HCT116 (cell line): ENCODE measurements around the gene TMEM205. TPM values are rescaled to one million over a fixed set of nuclear protein-coding genes. Genes with fewer than 3 reads are reported as not detected.

Source experiments
- ATAC-seq: fragments of 200-7000 bp; cut with Tn5 transposase; 2 replicates; pipeline ENCODE4 v1.9.1; 2020; ENCODE audit warnings: mild to moderate bottlenecking, moderate library complexity
- BruUV-seq: library from RNA; stranded (reverse); fragments of 400-500 nt; replicated peaks from 2 replicates; lab custom pipeline; 2021; lab: Mats Ljungman, UMichigan
- CTCF ChIA-PET: fragments of 300-600 bp; sonication (Branson Sonifier 250); formaldehyde crosslinking; loops from one replicate; lab custom pipeline; 2021; ENCODE audit warnings: antibody characterized with exemption; lab: Charles Lee
- POLR2A ChIA-PET: fragments of 300-600, 350-600 bp; sonication (Branson Sonifier 250); formaldehyde crosslinking; loops from one replicate; lab custom pipeline; 2021; ENCODE audit warnings: antibody characterized with exemption; lab: Charles Lee
- RAD21 ChIA-PET, 2 experiments: fragments of 300-600 bp; sonication (Branson Sonifier 250); formaldehyde crosslinking; loops; one replicate each; lab custom pipeline; 2023; ENCODE audit warnings: low total read pairs in 2 of 2; ENCODE audit not compliant: uncharacterized antibody in 2 of 2, unreplicated experiment in 2 of 2, low non-redundant PET in 1 of 2; lab: Charles Lee
- DNase-seq: peaks from one replicate; pipeline ENCODE4 v3.0.0-alpha.2; 2010; ENCODE audit warnings: low read depth, low spot score
- H2AFZ ChIP-seq: fragments of 200-600 bp; shearing (Covaris generic), sonication (generic); 2 replicates; pipeline ENCODE4 v1.6.1; 2017; ENCODE audit warnings: low read depth, mixed run types, mixed read lengths, antibody characterized with exemption, low read length; ENCODE audit not compliant: poor library complexity, severe bottlenecking
- H3K27ac ChIP-seq: 2 replicates; pipeline ENCODE4 v1.5.1; 2012; ENCODE audit warnings: low read depth, low read length
- H3K27me3 ChIP-seq: fragments of 200-600 bp; sonication (generic); 2 replicates; pipeline ENCODE4 v1.6.1; 2016; ENCODE audit warnings: mixed run types, low read length, mixed read lengths; ENCODE audit not compliant: insufficient read depth
- H3K36me3 ChIP-seq, 2 experiments: fragments of 200-500 bp in 1 of 2; fragments of 200-600 bp in 1 of 2; sonication (Bioruptor generic) in 1 of 2; sonication (generic) in 1 of 2; 2 replicates each; pipeline versions ENCODE4 v1.5.1 to v1.6.1; 2014 to 2016; ENCODE audit warnings: low read length in 2 of 2, inconsistent platforms in 1 of 2, mixed read lengths in 1 of 2, mixed run types in 1 of 2; ENCODE audit not compliant: insufficient read depth in 2 of 2, control insufficient read depth in 1 of 2
- H3K4me1 ChIP-seq, 2 experiments: fragments of 200-600 bp in 1 of 2; sonication (generic) in 1 of 2; 2 replicates each; pipeline versions ENCODE4 v1.5.1 to v1.6.1; 2012 to 2017; ENCODE audit warnings: low read length in 2 of 2, inconsistent platforms in 1 of 2, mild to moderate bottlenecking in 1 of 2, mixed read lengths in 1 of 2, mixed run types in 1 of 2, moderate library complexity in 1 of 2; ENCODE audit not compliant: insufficient read depth in 2 of 2, control insufficient read depth in 1 of 2
- H3K4me2 ChIP-seq: fragments of 200-600 bp; sonication (generic); 2 replicates; pipeline ENCODE4 v1.6.1; 2017; ENCODE audit warnings: mixed run types, low read length, mixed read lengths
- H3K4me3 ChIP-seq, 2 experiments: fragments of 200-600 bp in 1 of 2; sonication (generic) in 1 of 2; replicated peaks in 1 of 2; 2 replicates each; pipeline ENCODE4 v1.5.1; 2011 to 2016; ENCODE audit warnings: low read length in 2 of 2, control low read depth in 1 of 2, low read depth in 1 of 2, mild to moderate bottlenecking in 1 of 2, mixed read lengths in 1 of 2, mixed run types in 1 of 2
- H3K79me2 ChIP-seq: fragments of 200-600 bp; sonication (generic); 2 replicates; pipeline ENCODE4 v1.6.1; 2017; ENCODE audit warnings: mild to moderate bottlenecking, mixed run types, low read length, moderate library complexity, mixed read lengths; ENCODE audit not compliant: insufficient read depth
- H3K9ac ChIP-seq: fragments of 200-600 bp; sonication (generic); 2 replicates; pipeline ENCODE4 v1.6.1; 2016; ENCODE audit warnings: low read length, mixed read lengths
- H3K9me2 ChIP-seq: fragments of 200-600 bp; sonication (generic), shearing (Covaris generic); 2 replicates; pipeline ENCODE4 v1.6.1; 2017; ENCODE audit warnings: mixed run types, mild to moderate bottlenecking, moderate library complexity; ENCODE audit not compliant: insufficient read depth
- H3K9me3 ChIP-seq, 2 experiments: fragments of 200-500 bp in 1 of 2; fragments of 200-600 bp in 1 of 2; sonication (Bioruptor generic) in 1 of 2; sonication (generic) in 1 of 2; 2 replicates each; pipeline ENCODE4 v1.6.1; 2014 to 2017; ENCODE audit warnings: low read length in 2 of 2, mixed read lengths in 2 of 2, inconsistent platforms in 1 of 2, low read depth in 1 of 2, mild to moderate bottlenecking in 1 of 2, mixed run types in 1 of 2, moderate library complexity in 1 of 2; ENCODE audit not compliant: control insufficient read depth in 1 of 2, insufficient read depth in 1 of 2
- H4K20me1 ChIP-seq: fragments of 200-600 bp; sonication (generic), shearing (Covaris generic); 2 replicates; pipeline ENCODE4 v1.6.1; 2017; ENCODE audit warnings: mixed run types, mild to moderate bottlenecking, moderate library complexity; ENCODE audit not compliant: insufficient read depth
- CBX3 ChIP-seq: IDR thresholded peaks from 2 replicates; pipeline ENCODE4 v1.6.1; 2012; ENCODE audit warnings: low read depth
- ELF1 ChIP-seq: IDR thresholded peaks from 2 replicates; pipeline ENCODE4 v1.6.1; 2012; ENCODE audit warnings: low read depth, borderline replicate concordance
- EZH2 ChIP-seq: fragments of 200-600 bp; sonication (generic); IDR thresholded peaks from 2 replicates; pipeline ENCODE4 v1.6.1; 2017; ENCODE audit warnings: antibody characterized with exemption, mixed run types
- EZH2phosphoT487 ChIP-seq: fragments of 200-600 bp; IDR thresholded peaks from 2 replicates; pipeline ENCODE4 v1.6.1; 2018; ENCODE audit warnings: antibody characterized with exemption, borderline replicate concordance
- FOSL1 ChIP-seq: IDR thresholded peaks from 2 replicates; pipeline ENCODE4 v1.6.1; 2012; ENCODE audit warnings: low read depth
- POLR2A ChIP-seq: IDR thresholded peaks from 2 replicates; pipeline ENCODE4 v1.7.0; 2011; ENCODE audit warnings: borderline replicate concordance; ENCODE audit not compliant: insufficient read depth, insufficient read length; ENCODE audit errors: extremely low read depth
- POLR2AphosphoS5 ChIP-seq: IDR thresholded peaks from 2 replicates; pipeline ENCODE4 v1.6.1; 2011; ENCODE audit warnings: mild to moderate bottlenecking, low read depth, low read length, moderate library complexity
- SIN3A ChIP-seq: IDR thresholded peaks from 2 replicates; pipeline ENCODE4 v1.6.1; 2012; ENCODE audit warnings: low read depth
- SP1 ChIP-seq: IDR thresholded peaks from 2 replicates; pipeline ENCODE4 v1.6.1; 2012; ENCODE audit warnings: low read depth
- SRF ChIP-seq: IDR thresholded peaks from 2 replicates; pipeline ENCODE4 v1.6.1; 2012; ENCODE audit warnings: low read depth
- YY1 ChIP-seq: IDR thresholded peaks from 2 replicates; pipeline ENCODE4 v1.6.1; 2011; ENCODE audit warnings: low read length, low read depth, moderate library complexity, mild to moderate bottlenecking; ENCODE audit not compliant: insufficient replicate concordance; ENCODE audit errors: extremely low read depth
- ZNF274 ChIP-seq: fragments of 200-500 bp; sonication (Bioruptor generic); IDR thresholded peaks from 2 replicates; pipeline ENCODE4 v1.6.1; 2014; ENCODE audit warnings: mild to moderate bottlenecking, low read depth, low read length, inconsistent platforms
- intact Hi-C: fragments of 100-400 bp; cut with micrococcal nuclease; formaldehyde crosslinking; loops from 2 replicates; pipeline ENCODE4 v1.10.0; 2022
- total RNA-seq: library from RNA; stranded (reverse); gene quantifications from one replicate; pipeline ENCODE4 v1.2.1, GENCODE V29; 2021; ENCODE audit not compliant: unreplicated experiment
- TF ChIP-seq, protein P1 (sequence below): IDR thresholded peaks from 2 replicates; pipeline ENCODE4 v1.6.1; 2011; ENCODE audit warnings: mild to moderate bottlenecking, low read length, moderate library complexity; ENCODE audit not compliant: insufficient replicate concordance; ENCODE audit errors: extremely low read depth
- TF ChIP-seq, protein P2 (sequence below), 3 experiments: fragments of 200-600 bp in 1 of 3; sonication (generic) in 1 of 3; IDR thresholded peaks in 2 of 3; conservative IDR thresholded peaks in 1 of 3; 2 replicates each; pipeline ENCODE4 v1.5.1; 2012 to 2017; ENCODE audit warnings: low read depth in 2 of 3, low read length in 2 of 3, antibody characterized with exemption in 1 of 3, borderline replicate concordance in 1 of 3, control low read depth in 1 of 3, mild to moderate bottlenecking in 1 of 3, mixed read lengths in 1 of 3, mixed run types in 1 of 3, moderate library complexity in 1 of 3; ENCODE audit not compliant: insufficient read depth in 1 of 3
- TF ChIP-seq, protein P3 (sequence below): IDR thresholded peaks from 2 replicates; pipeline ENCODE4 v1.6.1; 2012; ENCODE audit warnings: low read depth
- TF ChIP-seq, protein P4 (sequence below): IDR thresholded peaks from 2 replicates; pipeline ENCODE4 v1.6.1; 2012

The TMEM205 gene
- total RNA-seq, 1 experiment from 2014 or later, result 55.9 TPM

DNA sequence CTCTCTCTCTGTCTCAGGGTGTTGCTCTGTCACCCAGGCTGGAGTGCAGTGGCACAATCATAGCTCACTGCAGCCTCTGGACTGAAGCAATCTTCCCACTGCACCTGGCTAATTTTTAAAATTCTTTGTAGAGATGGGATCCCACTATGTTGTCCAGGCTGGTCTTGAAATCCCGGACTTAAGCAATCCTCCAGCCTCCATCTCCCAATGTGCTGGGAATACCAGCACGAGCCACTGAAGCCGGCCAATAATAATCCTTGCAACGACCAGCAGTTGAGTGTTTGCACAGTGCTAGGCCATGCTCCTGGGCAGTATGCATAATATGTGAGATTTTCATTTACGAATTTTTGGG is 38.7 kb upstream of the TMEM205 start:
- no peaks in the 10 kb centered on the region for H3K27me3 ChIP-seq
- H3K4me2 ChIP-seq, result peak overlapping the region; percentile 97
- DNase-seq (no peak), ATAC-seq (no peak)
- CTCF ChIA-PET, result interaction anchor here (1.1 to 4.4 kb wide), 4 partner anchors 9 to 98 kb away, joined by 3 to 48 read pairs (median 23); partner anchors contain the start of genes ODAD3, PRKCSH and RGL3
- no peaks in the 10 kb centered on the region for H4K20me1 ChIP-seq
- H3K79me2 ChIP-seq, result 0 out of 2 replicates have a peak, but pooled peaks cover 3% of the 10 kb centered on the region
- H2AFZ ChIP-seq, result peak overlapping the region; percentile 56
- H3K9ac ChIP-seq, result peak overlapping the region; percentile 79; the same call in 1 of the 2 replicates
- RAD21 ChIA-PET, result interaction anchor here in 1 of 2 experiments (1.5 kb wide), 1 partner anchor 61 kb away, joined by 3 read pairs; no protein-coding TSS in a partner anchor
- H3K27ac ChIP-seq, result peak overlapping the region; percentile 40
- TF ChIP-seq POLR2A (no peak), ZNF274 (no peak), CBX3 (no peak), ELF1 (no peak), EZH2phosphoT487 (no peak), POLR2AphosphoS5 (no peak), FOSL1 (no peak), SRF (no peak), YY1 (no peak), SIN3A (no peak), EZH2 (no peak), SP1 (no peak)
- TF ChIP-seq, protein P1, sequence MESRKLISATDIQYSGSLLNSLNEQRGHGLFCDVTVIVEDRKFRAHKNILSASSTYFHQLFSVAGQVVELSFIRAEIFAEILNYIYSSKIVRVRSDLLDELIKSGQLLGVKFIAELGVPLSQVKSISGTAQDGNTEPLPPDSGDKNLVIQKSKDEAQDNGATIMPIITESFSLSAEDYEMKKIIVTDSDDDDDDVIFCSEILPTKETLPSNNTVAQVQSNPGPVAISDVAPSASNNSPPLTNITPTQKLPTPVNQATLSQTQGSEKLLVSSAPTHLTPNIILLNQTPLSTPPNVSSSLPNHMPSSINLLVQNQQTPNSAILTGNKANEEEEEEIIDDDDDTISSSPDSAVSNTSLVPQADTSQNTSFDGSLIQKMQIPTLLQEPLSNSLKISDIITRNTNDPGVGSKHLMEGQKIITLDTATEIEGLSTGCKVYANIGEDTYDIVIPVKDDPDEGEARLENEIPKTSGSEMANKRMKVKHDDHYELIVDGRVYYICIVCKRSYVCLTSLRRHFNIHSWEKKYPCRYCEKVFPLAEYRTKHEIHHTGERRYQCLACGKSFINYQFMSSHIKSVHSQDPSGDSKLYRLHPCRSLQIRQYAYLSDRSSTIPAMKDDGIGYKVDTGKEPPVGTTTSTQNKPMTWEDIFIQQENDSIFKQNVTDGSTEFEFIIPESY, result no peak
- TF ChIP-seq, protein P2, sequence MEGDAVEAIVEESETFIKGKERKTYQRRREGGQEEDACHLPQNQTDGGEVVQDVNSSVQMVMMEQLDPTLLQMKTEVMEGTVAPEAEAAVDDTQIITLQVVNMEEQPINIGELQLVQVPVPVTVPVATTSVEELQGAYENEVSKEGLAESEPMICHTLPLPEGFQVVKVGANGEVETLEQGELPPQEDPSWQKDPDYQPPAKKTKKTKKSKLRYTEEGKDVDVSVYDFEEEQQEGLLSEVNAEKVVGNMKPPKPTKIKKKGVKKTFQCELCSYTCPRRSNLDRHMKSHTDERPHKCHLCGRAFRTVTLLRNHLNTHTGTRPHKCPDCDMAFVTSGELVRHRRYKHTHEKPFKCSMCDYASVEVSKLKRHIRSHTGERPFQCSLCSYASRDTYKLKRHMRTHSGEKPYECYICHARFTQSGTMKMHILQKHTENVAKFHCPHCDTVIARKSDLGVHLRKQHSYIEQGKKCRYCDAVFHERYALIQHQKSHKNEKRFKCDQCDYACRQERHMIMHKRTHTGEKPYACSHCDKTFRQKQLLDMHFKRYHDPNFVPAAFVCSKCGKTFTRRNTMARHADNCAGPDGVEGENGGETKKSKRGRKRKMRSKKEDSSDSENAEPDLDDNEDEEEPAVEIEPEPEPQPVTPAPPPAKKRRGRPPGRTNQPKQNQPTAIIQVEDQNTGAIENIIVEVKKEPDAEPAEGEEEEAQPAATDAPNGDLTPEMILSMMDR (IDR thresholded peaks at IDR 0.05 in 2 of 3, conservative IDR thresholded peaks at IDR 0.05 in 1 of 3; ENCODE audit: borderline replicate concordance in 1 of 3, insufficient read depth in 1 of 3, low read depth in 2 of 3, low read length in 2 of 3), result no peak
- TF ChIP-seq, protein P3, sequence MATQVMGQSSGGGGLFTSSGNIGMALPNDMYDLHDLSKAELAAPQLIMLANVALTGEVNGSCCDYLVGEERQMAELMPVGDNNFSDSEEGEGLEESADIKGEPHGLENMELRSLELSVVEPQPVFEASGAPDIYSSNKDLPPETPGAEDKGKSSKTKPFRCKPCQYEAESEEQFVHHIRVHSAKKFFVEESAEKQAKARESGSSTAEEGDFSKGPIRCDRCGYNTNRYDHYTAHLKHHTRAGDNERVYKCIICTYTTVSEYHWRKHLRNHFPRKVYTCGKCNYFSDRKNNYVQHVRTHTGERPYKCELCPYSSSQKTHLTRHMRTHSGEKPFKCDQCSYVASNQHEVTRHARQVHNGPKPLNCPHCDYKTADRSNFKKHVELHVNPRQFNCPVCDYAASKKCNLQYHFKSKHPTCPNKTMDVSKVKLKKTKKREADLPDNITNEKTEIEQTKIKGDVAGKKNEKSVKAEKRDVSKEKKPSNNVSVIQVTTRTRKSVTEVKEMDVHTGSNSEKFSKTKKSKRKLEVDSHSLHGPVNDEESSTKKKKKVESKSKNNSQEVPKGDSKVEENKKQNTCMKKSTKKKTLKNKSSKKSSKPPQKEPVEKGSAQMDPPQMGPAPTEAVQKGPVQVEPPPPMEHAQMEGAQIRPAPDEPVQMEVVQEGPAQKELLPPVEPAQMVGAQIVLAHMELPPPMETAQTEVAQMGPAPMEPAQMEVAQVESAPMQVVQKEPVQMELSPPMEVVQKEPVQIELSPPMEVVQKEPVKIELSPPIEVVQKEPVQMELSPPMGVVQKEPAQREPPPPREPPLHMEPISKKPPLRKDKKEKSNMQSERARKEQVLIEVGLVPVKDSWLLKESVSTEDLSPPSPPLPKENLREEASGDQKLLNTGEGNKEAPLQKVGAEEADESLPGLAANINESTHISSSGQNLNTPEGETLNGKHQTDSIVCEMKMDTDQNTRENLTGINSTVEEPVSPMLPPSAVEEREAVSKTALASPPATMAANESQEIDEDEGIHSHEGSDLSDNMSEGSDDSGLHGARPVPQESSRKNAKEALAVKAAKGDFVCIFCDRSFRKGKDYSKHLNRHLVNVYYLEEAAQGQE, result no peak
- TF ChIP-seq, protein P4, sequence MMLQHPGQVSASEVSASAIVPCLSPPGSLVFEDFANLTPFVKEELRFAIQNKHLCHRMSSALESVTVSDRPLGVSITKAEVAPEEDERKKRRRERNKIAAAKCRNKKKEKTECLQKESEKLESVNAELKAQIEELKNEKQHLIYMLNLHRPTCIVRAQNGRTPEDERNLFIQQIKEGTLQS, result no peak
- no TSS peak for BruUV-seq
- peaks cover 17 to 49% of the 10 kb centered on the region in 2 experiments for H3K4me1 ChIP-seq
- no peaks in the 10 kb centered on the region for H3K36me3 ChIP-seq
- no peak overlapping the region for H3K4me3 ChIP-seq
- intact Hi-C loops, result loop anchor here (5.0 kb wide), 1 partner anchor 92 kb away; no protein-coding TSS in a partner anchor
- no peaks in the 10 kb centered on the region for H3K9me3 ChIP-seq
- POLR2A ChIA-PET, result interaction anchor here (2.3 to 2.8 kb wide), 2 partner anchors 10 to 50 kb away, joined by 6 to 11 read pairs; partner anchors contain the start of genes ODAD3, PRKCSH and SWSAP1
- H3K9me2 ChIP-seq, result no peaks in the 10 kb centered on the region
